Left renal pelvis (tissue), 4 donors: Measurements from ENCODE around the gene SLC3A2. TPM values are rescaled to one million over a fixed set of nuclear protein-coding genes. Genes with fewer than 3 reads are reported as not detected.
A peak's percentile ranks its signal among the peaks of the same experiment; 100 is the strongest.
"Not testable (repeated sequence)": the region's sequence is repeated elsewhere in the genome, so short reads cannot be mapped to it uniquely, and the experiment has no call there.

Experiments
- DNase-seq, 4 donors: peaks; one replicate each; pipeline ENCODE4 v3.0.0-alpha.2; 2013; ENCODE audit warnings: low read depth in 4 of 4, low spot score in 3 of 4
- polyA plus RNA-seq, 4 donors: library from polyadenylated mRNA; unstranded; fragments of 120-200 nt; gene quantifications; one replicate each; pipeline ENCODE4 v1.2.1, GENCODE V29; 2013; ENCODE audit not compliant: insufficient read length in 4 of 4

SLC3A2 gene
- polyA plus RNA-seq, 4 donors: 81.0 to 207 (median 159) TPM

DNA sequence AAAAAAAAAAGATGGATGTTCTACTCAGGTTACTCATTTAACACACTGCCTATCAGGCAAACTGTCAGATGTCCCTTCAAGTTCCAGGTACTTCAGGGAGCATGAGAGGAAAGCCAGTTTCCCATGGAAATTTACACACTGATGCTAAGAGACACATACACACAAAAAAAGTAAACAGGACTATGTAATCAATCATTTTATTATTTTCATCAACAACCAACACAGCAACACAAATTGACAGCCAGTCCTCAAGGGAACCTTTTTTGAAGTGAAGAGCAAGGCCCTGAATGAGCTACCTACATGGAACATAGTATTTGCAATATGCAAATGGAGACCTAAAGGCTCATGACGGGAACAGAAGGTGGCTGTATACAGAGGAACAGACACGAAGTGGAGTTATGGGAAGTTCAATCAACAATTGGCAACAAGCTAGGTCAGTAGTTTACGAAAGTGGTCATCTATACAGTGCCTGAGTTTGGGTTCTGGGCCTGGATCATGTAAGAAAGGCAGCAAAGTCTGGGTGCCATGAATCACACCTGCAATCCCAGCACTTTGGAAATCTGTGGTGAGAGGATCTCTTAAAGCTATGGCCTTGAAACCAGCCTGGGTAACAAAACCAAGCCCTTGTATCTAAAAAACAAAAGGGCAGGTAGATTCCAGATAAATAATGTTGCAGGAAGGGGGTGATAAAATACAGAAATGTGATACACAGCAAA lies 28.7 kb upstream of the SLC3A2 start:
- DNase-seq: no peak

DNA sequence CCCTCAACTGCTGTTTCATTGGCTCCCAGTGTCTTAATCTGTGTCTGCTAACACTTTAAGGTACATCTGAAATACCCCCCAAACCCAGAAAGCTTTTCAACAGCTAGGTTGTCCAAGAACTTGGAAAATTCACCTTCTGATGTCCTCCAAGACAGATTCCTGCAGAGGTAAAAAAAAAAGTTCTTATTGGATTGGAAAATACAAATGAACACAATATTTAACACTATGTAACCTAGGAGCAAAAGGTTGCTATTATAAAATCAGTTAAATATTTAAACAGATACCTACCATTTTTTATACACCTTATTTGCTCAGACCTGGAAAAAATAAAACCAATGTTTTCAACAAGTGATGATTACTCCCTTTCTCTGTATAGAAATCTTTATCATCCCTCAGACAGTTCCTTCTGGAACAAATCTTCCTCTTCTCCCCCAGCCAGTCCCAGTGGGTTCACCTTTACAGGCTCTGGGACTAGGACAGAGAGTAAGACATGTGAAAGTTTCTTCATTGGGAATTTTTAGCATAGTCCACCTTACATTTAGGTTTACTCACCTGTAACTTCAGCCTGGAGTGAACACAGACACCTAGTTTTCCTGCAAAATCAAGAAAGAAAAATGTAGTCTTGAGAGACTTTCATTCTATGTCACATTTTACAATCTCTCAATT lies 28.0 kb upstream of the SLC3A2 start:
- no peak for DNase-seq

DNA sequence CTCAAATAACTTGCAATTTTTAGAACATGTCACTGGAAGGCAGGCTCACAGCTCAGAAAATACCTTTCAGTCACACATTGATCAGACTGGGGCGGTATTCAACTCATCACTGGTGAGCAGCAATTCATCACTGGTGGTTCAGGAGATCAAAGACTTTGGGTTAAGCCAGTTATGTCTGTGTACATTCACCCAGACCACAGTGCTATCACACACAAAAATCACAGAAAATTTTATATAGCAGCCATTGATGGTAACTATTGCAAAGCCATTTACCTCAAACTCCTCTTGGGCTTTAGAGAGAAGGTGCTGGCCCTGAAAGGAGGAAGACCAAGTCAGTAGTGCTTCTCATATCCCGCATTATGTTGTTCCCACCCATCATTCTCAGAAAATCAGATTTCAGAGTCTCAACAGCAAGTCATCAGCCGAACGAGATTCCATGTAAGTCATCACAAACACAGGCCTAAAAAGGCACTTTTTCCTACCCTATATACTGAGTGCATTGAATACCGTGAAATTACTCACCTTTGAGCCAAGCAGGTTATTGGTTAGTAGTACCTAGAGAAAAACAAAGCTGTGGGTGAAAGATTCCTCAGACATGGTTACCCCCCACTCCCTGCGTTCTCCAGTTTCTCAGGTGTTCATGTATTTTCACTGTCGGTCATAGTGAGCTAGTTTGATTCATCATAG lies 27.3 kb upstream of the SLC3A2 start:
- DNase-seq: no peak

DNA sequence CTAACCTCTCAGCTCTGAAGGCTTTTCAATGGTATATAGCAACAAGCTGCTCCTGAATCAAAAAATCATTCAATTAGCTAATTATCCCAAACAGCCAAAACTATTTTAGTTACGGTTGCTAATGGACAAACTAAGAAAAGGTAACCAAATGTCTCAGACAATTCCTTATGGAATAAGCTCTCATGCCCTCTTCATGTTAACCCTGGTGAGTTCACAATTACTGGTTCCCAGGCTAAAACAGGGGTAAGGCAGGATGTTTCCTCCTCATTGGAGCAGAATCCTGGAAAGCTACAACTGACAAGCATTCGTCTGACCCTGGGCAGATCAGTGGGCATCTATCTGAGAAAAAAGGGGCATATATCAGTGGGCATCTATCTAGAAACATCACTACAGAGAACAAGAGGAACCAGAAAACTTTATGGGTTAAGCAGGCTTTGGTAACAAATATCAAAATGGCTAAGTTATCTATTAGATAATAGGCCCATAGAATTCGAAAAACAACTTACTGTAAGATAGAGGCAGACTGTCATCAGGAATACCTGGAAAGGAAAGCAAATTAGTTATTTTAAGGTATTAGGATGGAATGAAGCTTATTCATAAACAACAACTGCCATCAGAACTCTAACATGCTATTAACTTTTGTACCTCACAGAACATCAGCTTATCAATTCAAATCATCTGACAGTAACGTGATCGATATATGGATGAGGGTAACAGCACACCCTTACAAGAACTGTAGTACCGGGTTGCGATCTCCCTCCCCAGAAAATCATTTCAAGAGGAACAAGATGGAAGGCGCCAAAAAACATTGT lies 26.5 kb upstream of the SLC3A2 start:
- DNase-seq: no peak

DNA sequence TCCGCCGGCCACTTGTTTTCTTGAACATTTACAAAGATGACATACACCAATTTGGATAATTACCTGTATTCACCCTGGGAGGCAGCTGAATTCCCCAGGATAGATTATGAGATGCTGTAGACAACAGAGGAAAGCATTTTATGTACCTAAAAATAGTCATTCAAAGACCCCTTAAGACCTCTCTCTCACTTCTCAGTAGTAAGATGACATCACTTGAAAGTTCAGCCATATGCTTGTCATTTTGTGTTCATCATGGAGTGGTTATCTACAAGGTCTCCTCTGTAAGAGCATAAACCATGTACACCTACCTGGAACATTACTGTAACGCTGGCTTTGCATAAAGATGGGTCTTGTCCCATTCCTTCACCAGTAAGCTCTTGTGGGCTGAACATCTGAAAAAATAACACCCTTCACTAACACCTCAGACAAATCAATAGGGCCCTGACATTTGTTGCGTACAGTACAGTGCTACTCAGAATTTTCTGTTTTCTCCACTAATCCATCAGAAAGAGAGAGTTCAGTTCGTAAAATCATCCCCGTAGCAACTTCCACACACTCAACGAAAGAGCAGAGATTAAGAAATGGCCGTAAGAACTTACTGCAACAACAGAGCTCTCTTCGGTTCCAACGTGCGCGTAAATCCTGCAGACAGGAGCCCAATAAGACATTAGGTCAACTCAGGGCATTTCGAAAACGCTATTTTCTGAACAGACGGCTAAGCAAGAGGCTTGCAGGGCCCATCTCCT lies 25.7 kb upstream of the SLC3A2 start:
- DNase-seq: no peak

DNA sequence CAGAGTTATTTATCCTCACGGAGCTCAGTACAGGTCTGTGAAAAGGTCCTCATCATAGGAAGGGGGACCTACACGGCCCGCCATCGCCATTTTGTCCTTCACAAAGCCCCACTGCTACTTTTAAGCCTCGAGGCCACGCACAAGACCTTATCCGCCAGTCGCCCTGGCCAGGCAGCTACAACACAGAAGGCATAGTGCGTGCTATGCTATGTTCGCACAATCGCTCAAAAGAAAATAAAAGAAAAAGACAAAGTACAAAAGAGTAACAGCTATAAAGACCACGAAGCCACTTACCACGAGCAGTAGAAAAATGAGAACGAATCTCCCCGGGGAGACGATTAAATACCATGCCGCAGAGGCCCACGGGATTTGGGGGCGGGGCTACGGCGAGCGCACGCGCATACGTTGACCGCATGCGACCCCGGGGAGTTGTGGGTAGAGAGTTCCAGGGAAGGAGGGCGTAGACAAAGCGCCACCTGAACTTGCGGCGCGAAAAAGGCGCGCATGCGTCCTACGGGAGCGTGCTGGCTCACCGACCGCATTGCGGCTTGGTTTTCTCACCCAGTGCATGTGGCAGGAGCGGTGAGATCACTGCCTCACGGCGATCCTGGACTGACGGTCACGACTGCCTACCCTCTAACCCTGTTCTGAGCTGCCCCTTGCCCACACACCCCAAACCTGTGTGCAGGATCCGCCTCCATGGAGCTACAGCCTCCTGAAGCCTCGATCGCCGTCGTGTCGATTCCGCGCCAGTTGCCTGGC lies 24.9 kb upstream of the SLC3A2 start:
- peak; percentile 94 to 95 (median 94) for DNase-seq

DNA sequence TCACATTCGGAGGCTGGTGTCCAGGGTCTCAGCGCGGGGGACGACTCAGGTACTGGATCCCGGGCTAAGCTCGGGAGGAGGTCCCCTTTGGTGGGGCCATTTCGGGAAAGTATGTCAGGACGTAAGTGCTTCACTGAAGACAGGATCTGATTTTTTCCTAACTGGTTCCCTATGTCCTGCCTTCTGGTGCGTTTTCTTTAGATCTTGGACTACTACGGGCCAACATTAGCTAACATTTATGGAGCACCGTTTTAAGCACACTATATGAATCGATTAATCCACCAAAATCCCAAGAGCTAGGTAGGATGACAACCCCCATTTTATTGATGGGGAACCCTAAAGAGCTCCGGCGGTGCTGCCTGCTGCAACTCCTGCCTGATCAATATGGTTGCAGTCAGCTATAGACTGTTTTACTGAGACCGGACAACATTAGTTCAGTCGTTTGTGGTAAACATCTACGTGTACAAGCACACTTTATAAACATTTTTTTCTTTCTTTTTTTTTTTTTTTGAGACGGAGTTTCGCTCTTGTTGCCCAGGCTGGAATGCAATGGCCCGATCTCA lies 24.3 kb upstream of the SLC3A2 start:
- no peak for DNase-seq

DNA sequence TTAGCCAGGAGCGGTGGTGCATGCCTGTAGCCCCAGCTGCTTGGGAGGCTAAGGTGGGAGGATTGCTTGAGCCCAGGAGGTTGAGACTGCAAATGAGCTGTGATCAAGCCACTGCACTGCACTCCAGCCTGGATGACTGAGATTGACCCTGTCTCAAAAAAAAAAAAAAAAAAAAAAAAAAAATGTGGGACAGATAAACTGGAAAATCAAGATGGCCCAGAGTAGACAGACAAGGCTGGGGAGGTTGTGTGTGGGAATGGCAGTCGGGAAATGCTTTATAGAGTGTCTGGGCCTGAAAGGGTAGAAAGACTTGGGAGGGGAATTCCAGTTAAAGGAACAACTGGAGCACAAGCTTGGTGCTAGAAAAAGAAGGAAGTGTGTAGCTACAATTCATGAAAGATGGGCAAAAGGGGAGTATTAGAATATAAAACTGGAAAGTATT lies 23.1 kb upstream of the SLC3A2 start:
- no peak for DNase-seq

DNA sequence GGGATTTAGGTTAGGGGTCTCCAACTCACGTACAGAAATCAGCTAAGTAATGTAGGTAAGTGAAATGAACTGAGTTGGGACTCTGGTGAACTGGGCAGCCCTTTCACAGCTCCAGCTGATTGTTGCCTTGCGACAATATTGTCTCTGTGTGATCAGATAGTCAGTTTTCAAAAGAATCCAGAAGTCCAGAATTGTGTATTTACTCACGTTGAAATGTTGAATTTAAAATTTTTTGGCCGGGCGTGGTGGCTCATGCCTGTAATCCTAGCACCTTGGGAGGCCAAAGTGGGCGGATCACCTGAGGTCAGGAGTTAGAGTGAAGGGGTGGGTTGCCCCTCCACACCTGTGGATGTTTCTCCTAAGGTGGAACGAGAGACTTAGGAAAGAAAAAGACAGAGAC lies 22.5 kb upstream of the SLC3A2 start:
- no peak for DNase-seq

DNA sequence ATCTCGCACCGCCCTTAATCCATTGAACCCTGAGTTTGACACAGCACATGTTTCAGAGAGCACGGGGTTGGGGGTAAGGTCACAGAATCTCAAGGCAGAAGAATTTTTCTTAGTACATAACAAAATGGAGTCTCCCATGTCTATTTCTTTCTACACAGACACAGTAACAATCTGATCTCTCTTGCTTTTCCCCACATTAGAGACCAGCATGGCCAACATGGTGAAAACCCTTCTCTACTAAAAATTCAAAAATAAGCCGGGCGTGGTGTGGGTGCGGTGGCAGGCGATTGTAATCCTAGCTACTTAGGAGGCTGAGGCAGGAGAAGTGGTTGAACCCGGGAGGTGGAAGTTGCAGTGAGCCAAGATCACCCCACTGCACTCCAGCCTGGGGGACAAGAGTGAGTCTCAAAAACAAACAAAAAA lies 21.4 kb upstream of the SLC3A2 start:
- DNase-seq: not testable (repeated sequence)

DNA sequence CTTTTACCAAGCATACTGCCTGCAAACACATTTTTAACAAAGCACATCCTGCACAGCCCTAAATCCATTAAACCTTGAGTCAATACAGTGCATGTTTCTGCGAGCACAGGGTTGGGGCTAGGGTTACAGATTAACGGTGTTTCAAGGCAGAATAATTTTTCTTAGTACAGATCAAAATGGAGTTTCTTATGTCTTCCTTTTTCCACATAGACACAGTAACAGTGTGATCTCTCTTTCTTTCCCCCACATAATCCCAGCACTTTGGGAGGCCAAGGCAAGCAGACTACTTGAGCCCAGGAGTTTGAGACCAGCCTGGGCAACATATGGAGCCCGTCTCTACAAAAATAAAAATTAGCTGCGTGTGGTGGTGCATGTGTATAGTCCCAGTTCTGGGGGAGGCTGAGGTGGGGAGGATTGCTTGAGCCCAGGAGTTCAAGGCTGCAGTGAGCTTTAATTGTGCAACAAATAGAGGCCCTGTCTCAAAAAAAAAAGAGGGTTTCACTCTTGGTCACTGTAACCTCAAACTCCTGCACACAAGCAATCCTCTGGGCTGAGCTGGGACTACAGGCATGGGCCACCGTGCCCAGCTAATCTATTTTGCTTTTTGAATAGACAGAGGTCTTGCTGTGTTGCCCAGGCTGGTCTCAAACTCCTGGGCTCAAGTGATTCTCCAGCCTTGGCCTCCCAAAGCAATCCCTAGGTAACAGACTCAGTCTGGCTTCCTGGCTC lies 19.7 kb upstream of the SLC3A2 start:
- no peak for DNase-seq

DNA sequence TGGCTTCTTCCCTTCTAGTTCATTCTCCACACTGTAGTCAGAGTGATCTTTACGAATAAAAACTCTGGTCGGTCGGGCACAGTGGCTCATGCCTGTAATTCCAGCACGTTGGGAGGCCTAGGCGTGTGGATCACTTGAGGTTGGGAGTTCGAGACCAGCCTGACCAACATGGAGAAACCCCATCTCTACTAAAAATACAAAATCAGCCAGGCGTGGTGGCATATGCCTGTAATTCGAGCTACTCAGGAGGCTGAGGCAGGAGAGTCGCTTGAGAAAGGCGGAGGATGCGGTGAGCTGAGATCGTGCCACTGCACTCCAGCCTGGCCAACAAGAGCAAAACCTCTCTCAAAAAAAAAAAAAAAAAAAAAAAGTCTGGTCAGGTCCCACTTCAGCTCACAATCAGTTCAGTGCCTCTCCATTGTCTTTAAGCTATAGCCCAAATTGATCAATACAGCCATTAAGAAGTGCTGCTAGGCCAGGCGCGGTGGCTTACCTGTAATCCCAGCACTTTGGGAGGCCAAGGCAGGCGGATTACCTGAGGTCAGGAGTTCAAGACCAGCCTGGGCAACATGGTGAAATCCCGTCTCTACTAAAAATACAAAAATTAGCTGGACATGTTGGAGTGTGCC lies 19.0 kb upstream of the SLC3A2 start:
- DNase-seq: not testable (repeated sequence)

DNA sequence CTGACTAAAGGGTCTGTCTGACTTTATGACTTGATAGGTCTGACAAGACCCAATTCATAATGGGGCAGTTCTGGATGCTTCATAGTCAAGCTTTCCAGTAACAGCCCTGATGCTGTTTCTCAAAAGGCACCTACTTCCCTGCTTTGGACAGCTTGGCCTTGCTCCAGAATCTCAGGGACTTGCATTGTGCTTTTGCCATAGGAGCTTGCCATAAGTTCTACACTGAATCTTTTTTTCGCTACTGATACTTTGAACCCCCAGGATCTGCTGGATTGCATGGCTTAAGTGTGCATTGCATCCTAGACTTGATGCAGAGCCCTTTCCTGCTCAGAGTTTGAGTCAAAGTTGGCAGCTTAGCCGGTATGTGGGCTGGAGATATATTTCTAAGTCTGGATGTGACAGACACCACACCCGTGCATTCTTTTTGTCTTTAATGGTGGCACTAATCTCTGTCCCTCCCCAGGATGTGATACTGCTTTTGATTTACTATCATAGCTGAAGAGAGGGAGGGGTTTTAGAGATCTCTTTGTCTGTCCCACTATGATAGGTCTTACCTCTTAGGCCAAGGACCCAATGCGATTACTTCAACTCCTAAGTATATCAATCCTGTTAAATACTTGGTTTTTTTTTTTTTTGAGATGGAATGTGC lies 16.9 kb upstream of the SLC3A2 start:
- no peak for DNase-seq

DNA sequence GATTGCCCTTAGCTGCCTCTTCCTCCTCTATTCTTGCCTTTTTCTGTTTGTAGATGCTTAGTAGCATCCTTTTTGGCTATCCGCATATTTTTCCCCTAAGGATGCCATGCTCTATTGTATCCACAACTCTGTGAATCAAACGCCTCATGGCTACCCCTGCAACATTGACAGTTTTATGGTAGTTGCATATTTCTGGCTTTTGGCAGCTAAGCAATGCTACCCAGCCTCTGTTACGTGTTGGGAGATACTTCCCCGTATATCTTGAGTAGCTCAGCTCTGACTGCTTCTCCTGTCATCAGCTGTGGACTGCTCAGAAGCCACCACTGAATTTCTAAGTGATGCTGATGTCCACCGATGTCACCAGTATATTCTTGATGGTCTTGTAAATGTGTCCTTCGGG lies 15.1 kb upstream of the SLC3A2 start:
- no peak for DNase-seq

DNA sequence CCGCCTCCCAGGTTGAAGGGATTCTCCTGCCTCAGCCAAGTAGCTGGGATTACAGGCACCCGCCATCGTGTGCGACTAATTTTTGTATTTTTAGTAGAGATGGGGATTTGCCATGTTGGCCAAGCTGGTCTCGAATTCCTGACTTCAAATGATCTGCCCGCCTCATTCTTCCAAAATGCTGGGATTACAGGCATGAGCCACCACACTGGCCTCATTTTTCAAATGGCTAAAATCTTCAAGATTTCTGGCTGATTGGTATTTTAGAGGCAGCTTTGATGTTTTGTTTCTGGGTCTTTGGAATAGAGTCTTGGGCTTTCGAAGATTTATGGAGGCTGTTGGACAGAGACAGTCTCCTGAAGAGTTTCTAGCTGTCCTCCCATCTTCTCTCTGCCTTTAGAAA lies 5.8 kb upstream of the SLC3A2 start:
- DNase-seq: no peak

DNA sequence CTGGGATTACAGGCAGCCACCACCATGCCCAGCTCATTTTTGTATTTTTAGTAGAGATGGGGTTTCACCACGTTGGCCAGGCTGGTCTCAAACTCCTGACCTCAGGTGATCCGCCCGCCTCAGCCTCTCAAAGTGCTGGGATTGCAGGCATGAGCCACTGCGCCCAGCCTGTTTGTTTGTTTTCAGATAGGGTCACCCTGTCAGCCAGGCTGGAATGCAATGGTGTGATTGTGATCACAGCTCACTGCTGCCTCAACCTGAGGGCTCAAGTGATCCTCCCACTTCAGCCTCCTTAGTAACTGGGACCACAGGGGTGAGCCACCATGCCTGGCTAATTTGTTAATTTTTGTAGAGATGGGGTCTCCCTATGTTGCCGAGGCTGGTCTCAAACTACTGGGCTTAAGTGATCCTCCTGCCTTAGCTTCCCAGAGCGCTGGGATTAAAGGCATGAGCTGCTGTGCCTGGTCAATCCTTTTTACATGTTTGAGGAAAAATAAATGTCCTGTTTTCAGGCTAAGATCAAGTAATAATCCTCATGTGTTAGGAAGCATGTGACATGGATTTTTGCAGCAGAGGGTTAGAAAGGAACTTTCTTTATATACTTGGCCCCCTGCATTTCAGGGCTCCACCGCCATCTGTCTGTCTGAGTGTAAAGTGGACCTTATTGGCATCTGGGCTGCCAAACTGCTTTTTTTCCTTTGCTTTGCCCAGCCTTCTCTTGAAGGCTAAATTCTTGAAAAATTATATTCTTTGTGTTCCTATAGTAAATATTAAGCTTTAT lies 4.8 kb upstream of the SLC3A2 start:
- DNase-seq: no peak

DNA sequence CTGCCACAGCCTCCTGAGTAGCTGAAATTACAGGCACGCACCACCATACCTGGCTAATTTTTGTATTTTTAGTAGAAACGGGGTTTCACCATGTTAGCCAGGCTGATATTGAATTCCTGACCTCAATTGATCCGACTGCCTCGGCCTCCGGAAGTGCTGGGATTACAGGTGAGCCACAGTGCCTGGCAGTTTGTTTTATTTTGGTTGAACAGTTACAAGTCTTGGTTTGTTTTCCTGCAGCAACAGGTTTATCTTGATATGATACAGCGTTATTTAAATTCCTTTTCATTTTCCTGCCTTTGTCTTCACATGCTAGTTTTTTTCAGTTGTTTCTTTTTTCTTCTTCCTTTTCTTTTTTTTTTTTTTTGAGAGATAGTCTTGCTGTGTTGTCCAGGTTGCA lies 4.0 kb upstream of the SLC3A2 start:
- DNase-seq: no peak
